Uterus (tissue), 4 donors: ENCODE measurements around the gene EDRF1. TPM values are rescaled to one million over a fixed set of nuclear protein-coding genes. Genes with fewer than 3 reads are reported as not detected.
A peak's percentile ranks its signal among the peaks of the same experiment; 100 is the strongest.

Source experiments
- DNase-seq, 2 donors: peaks; one replicate each; pipeline ENCODE4 v3.0.0-alpha.2; 2019 to 2020
- H3K27ac ChIP-seq, 2 donors: fragments of 200-600 bp; sonication (generic); 1 replicate in 1 of 2; 2 replicates in 1 of 2; pipeline ENCODE4 v1.5.1; 2016 to 2018
- H3K27me3 ChIP-seq, 2 donors: fragments of 200-600 bp; sonication (generic); one replicate each; pipeline ENCODE4 v1.5.1; 2018 to 2019; ENCODE audit warnings: control low read depth in 1 of 2
- H3K36me3 ChIP-seq, 2 donors: fragments of 200-600 bp; sonication (generic); one replicate each; pipeline ENCODE4 v1.5.1; 2019; ENCODE audit warnings: control low read depth in 1 of 2
- H3K4me1 ChIP-seq, 2 donors: fragments of 200-600 bp; sonication (generic); one replicate each; pipeline ENCODE4 v1.5.1; 2018 to 2019; ENCODE audit warnings: control low read depth in 1 of 2
- H3K4me3 ChIP-seq, 2 donors: fragments of 200-600 bp; sonication (generic); 1 replicate in 1 of 2; 2 replicates in 1 of 2; pipeline ENCODE4 v1.5.1; 2018 to 2019; ENCODE audit warnings: mild to moderate bottlenecking in 1 of 2
- H3K9me3 ChIP-seq, 2 donors: fragments of 200-600 bp; sonication (generic); one replicate each; pipeline ENCODE4 v1.5.1; 2019; ENCODE audit warnings: control low read depth in 1 of 2
- CTCF ChIP-seq, 4 experiments: fragments of 200-600 bp in 2 of 4; fragments of 450-650 bp in 2 of 4; sonication (generic) in 2 of 4; IDR thresholded peaks; one replicate each; pipeline ENCODE4 v1.5.1; 2016 to 2019; ENCODE audit warnings: antibody characterized with exemption in 4 of 4, mild to moderate bottlenecking in 2 of 4, moderate library complexity in 1 of 4
- POLR2A ChIP-seq, 2 donors: fragments of 450-650 bp; IDR thresholded peaks; one replicate each; pipeline ENCODE4 v1.6.1; 2016; ENCODE audit warnings: antibody characterized with exemption in 2 of 2, mild to moderate bottlenecking in 1 of 2, moderate library complexity in 1 of 2
- intact Hi-C: fragments of 100-400 bp; cut with DNase I; formaldehyde crosslinking; loops from one replicate; pipeline ENCODE4 v1.15.1; 2023; ENCODE audit warnings: low total_unique reads
- total RNA-seq, 4 donors: library from RNA; depleted of rRNA in 3 of 4; stranded (reverse); fragments of >200 nt in 3 of 4; gene quantifications; one replicate each; pipeline versions ENCODE4 v1.1.0 to v1.2.4, GENCODE V29; 2014 to 2023
- donor health status: DM: yes; HTN: yes; CAD: no.

Gene EDRF1
- total RNA-seq, 4 donors from 2014 or later: 26.2 to 79.2 (median 47.9) TPM

GRCh38 chr10:125683821-125684220 lies 35.7 kb upstream of the EDRF1 start:
- Histone ChIP-seq H3K4me1 (no peaks in the 10 kb centered on the region), H3K9me3 (no peaks in the 10 kb centered on the region), H3K27ac (no peak overlapping the region), H3K4me3 (no peak overlapping the region), H3K27me3 (no peaks in the 10 kb centered on the region), H3K36me3 (no peaks in the 10 kb centered on the region)
- TF ChIP-seq POLR2A (IDR thresholded peaks at IDR 0.05) (no peak), CTCF (IDR thresholded peaks at IDR 0.05) (no peak)
- intact Hi-C loops: no loop called here
- DNase-seq: no peak

- intact Hi-C loops: no loop called here
- no peak for DNase-seq
- Histone ChIP-seq H3K4me1 (no peaks in the 10 kb centered on the region), H3K27ac (no peak overlapping the region), H3K9me3 (no peaks in the 10 kb centered on the region), H3K36me3 (no peaks in the 10 kb centered on the region), H3K27me3 (no peaks in the 10 kb centered on the region), H3K4me3 (no peak overlapping the region)
- TF ChIP-seq CTCF (IDR thresholded peaks at IDR 0.05) (no peak), POLR2A (IDR thresholded peaks at IDR 0.05) (no peak)
These were observed 34.9 kb upstream of the EDRF1 start for GRCh38 chr10:125684581-125684980.

GRCh38 chr10:125687507-125688185 lies 31.9 kb upstream of the EDRF1 start:
- DNase-seq: no peak
- Histone ChIP-seq H3K4me3 (no peak overlapping the region), H3K4me1 (no peaks in the 10 kb centered on the region), H3K27ac (no peak overlapping the region), H3K27me3 (no peaks in the 10 kb centered on the region), H3K36me3 (no peaks in the 10 kb centered on the region), H3K9me3 (no peaks in the 10 kb centered on the region)
- TF ChIP-seq CTCF (IDR thresholded peaks at IDR 0.05): no peak
- no peak for TF ChIP-seq POLR2A (IDR thresholded peaks at IDR 0.05)
- intact Hi-C loops: no loop called here

DNA sequence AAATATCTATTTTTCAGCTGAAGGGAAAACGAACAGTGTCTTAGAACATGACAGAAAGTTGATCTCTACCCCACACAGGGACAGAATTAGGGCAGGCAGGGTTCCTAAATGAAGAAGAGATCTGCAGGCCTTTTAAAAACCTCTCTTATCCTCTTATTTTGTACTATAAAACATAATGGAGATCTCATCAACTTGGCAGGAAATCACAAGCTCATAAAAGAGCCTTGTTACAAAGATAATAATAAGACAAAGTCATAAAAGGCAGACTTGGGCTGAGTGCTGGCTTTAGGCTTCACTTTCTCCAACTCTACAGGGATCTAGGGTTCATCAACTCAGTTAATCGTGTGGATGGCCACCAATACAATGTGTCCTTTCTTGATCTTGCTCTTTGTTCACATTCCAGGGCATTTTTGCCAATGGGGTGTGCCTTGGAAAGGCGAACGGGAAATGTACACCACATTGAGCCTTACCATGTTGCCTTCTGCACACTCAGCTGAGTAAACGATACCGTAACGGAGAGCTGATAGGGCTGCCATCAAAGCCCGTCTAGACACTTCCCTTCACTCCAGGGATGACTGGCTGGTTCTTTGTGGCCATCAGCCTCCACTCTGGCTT lies 29.4 kb upstream of the EDRF1 start:
- Histone ChIP-seq H3K27me3 (no peaks in the 10 kb centered on the region), H3K27ac (peak overlapping the region; percentile 15 to 17), H3K9me3 (no peaks in the 10 kb centered on the region), H3K4me3 (no peak overlapping the region), H3K4me1 (no peaks in the 10 kb centered on the region), H3K36me3 (no peaks in the 10 kb centered on the region)
- intact Hi-C loops: no loop called here
- no peak for DNase-seq
- TF ChIP-seq CTCF (IDR thresholded peaks at IDR 0.05) (no peak), POLR2A (IDR thresholded peaks at IDR 0.05) (no peak)

GRCh38 chr10:125691160-125691981 lies 28.1 kb upstream of the EDRF1 start:
- no peaks in the 10 kb centered on the region for H3K9me3 ChIP-seq
- no peaks in the 10 kb centered on the region for H3K36me3 ChIP-seq
- H3K27me3 ChIP-seq: no peaks in the 10 kb centered on the region
- intact Hi-C loops: no loop called here
- TF ChIP-seq POLR2A (IDR thresholded peaks at IDR 0.05) (no peak), CTCF (IDR thresholded peaks at IDR 0.05) (no peak)
- H3K27ac ChIP-seq: no peak overlapping the region
- no peak for DNase-seq
- H3K4me1 ChIP-seq: no peaks in the 10 kb centered on the region
- no peak overlapping the region for H3K4me3 ChIP-seq
